CD4-positive, alpha-beta T cell treated with Interleukin-2 at 100 ng/mL for 4 hours (primary cell): ENCODE measurements around the gene TCERG1L.
"Not testable (repeated sequence)": the region's sequence is repeated elsewhere in the genome, so short reads cannot be mapped to it uniquely, and the experiment has no call there.

Experiments used
- DNase-seq: peaks from one replicate; pipeline ENCODE4 v3.0.0-alpha.2; 2020; ENCODE audit warnings: low spot score

Gene TCERG1L

DNA sequence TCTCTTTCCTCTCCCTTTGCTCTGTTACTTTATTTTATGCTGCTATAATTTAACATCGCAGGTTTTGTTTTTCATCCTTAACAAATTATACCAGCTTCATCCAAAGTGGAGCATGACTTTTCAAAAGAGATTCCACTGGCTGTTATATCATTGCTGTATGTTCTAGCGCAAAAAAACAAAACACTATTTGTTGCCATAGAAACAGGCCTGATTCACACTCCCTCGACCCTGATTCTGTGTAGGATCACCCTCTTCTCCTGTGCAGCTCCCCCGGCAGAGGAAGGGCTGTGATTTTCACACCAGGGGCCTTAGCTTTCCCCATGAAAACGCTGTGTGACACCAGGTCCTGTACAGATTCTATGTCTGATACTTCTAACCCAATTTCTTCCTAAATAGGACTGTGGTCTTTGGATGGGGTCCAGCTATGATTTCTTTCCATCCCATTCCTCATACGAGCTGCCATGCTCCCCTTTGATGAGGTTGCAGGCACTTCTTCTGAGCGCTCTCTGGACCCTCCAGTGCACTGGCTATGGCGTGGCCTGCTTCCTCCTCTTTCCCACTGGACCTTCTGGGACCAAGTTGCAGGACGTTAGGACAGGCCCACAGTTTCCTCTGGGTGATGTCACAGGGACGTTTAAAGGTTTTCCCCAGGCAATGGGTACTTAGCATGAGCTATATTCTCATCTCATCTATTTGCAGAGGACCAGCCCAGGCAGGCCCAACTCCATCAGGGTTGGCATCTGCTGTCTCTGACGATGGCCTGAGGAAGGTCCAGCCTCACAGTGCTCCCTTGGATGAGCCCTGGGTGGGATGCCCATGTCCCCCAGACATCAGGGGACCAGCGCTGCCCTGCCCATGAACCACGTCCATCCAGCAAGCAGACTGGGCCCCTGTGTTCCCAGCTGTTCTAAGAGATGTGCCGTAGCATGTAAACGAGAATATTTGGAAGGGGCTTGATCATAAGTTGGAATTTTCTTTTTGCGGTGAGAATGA lies 210.8 kb downstream of the TCERG1L start:
- not testable (repeated sequence) for DNase-seq

DNA sequence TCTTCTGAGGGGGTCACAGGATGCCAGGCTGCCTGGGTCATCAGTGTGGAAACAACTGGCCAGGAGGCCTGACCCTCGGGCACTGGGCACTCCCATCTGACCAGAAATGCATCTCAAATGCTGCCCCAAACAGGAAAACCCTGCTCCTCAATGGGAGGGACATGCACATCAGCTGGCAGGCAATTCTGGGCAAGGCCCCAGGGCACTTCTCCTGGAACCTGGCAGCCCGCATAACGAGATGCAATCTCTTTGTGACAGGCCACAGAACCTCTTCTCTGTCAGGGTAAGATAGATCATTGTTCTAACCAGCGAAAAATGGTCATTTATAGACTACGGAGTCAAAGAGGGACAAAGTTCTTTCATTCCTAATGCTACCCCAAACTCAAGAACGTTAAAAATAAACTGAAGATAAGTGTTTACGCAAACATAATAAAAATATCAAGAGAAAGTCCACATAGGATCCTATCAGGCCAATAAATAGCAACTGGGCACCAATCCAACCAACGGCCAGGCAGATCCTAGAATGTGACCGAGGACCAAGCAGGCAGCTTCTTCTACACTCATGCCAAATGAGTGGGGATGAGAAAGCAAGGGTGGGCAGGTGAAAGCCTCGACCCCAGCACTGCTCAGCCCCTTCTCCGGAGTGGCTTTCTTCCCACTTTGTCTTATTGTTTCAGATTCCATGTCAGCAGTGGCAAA lies 212.3 kb downstream of the TCERG1L start:
- DNase-seq = no peak

DNA sequence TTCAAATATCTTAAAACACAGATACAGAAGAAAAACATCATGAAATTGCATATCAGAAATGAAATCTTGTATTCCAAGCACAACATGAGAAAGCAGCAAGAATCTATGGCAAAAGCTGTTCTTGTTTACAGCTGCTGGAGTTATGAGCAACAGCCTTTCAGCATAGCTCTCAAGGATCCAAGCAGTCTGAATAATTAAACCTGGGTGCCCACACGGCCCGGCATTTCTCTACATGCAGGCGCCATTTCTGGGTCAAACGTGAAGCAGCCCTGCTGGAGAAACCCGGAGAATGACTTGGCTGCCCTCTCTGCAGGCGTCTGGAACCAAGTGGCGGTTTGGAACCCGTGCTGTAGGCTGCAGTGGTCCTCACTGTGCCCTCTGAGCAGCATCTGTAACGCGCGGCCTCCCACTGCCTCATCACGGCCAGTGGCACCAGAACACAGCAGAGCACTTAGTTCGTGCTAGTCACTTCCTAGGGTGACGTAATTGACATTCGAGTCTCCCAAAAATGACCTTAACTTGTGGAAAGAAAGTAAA lies 213.0 kb downstream of the TCERG1L start:
- no peak for DNase-seq

DNA sequence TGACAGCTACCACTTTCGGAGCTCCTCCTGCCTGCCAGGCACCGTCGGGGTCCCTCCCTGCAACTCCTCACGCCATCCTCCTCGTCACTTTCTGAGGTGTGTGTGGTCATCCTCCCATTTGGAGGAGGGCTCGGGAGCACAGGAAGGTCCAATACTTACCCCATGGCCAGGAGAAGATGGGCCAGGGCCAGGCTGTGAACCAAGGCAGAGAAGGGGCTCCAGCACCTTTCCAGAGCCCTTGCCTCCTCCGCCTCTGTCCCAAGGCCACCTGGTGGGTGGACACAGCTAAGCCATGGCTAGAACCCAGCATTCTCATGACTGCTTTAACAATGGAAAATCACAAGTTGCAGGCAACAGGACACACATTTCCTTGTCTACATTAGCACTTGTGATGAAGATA lies 215.5 kb downstream of the TCERG1L start:
- DNase-seq = no peak

DNA sequence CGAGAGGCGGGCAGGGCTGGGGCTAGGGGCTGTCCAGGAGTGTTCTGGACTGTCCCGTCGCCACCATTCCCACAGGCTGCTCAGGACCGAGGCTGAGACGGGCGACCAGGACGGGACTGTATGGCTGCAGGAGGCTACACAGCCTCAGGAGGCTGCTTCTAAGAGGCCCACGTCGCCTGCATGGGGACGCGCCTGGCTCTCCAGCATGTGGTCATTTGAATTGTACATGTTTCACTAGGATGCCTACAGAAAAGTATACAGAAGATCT lies 216.3 kb downstream of the TCERG1L start:
- DNase-seq = no peak

DNA sequence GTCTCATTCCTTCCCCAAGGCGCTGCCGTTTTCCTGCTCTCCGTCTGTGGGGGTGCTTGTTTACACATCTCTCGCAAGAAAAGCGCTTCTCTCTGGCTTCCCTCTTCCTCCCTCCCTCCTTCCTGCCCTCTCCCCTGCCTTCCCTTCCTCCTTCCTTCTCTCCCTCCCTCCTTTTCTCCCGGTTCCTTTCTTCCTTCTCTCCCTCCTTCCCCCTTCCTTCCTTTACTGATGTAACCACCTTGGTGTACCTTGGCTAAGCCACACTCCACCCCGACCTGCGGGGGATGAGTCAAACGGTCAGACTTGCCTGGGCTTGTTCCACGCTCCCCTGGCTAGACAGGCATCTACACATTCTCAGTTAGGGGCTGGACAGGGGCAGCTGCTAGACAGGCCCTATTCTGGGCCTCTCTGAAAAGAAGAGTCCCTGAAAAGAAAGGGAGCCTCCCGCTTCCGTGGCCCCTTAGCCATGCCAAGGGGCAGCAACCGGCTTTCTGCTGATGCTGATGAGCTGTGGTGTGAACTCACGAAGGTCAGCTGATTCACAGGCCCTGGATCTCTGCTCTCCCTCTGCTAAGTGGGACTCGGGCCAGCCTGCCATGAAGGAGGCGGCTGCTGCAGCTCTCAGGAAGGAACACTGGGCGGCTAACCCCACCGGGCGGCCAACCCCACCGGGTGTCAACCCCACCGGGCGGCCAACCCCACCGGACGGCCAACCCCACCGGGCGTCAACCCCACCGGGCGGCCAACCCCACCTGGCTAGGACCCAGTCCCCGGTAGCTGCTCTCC lies 216.8 kb downstream of the TCERG1L start:
- no peak for DNase-seq

DNA sequence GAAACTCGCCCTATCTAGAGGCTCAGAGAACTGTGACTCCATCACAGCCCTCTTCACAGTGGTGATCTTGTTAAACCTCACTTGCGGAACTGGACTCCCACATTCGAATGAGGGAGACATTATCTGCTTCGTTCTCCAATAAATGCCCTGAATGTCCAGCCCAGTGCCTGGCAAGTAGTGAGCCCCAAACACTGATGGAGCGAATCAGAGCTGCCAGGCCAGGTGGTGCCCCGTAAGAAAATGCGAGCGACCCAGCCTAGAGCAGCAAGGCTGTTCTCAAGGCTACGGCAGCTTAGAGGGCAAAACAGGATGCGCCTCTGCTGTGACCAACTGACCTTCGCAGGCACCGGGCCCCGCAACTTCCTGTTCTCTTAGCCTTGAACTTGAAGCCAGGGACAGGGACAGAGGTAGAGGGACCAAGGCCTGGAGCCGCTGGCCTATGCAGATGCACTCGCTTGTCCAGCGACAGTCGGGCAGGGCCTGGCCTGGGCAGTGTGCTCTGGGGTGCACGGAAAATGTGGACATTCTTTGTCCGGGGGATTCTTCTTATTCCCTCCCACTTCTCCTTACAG lies 217.6 kb downstream of the TCERG1L start:
- no peak for DNase-seq

DNA sequence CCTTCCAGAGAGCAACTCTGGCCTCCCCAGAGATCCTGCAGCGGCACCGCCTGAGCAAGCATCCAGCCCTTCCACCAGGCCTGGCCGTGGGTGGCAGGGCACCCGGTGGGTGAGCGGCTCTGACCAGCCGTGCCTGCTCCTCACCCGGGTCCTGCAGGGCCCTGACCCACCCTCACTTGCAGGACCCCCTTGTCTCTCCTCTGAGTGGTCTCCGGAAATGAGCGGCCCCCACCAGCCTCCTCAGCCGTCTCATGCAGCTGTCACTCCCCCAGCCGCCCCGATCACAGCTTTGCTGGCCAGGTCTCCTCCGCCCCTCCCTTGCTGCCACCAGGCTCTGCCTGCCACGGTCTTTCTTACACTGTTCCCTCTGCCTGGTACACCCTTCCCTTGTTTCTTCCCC lies 218.2 kb downstream of the TCERG1L start:
- DNase-seq = no peak

DNA sequence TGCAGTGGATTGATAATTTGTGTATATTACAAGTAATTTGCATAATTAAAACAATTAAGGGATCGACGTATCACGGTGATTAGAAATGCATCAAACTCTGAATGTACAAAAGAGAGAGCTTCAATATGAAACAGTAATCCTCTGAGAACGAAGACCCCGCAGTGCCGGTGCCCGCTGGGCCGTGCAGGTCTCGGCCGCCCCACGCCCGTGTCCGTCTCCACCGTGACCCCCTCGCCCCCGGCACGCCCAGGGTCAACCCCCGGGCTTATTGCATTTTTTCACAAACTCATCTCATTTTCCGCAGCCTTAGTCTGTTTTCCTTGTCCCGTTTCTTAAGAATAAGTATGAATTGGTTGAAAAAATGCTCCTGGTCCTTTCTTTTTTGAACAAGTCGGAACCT lies 218.6 kb downstream of the TCERG1L start:
- no peak for DNase-seq

DNA sequence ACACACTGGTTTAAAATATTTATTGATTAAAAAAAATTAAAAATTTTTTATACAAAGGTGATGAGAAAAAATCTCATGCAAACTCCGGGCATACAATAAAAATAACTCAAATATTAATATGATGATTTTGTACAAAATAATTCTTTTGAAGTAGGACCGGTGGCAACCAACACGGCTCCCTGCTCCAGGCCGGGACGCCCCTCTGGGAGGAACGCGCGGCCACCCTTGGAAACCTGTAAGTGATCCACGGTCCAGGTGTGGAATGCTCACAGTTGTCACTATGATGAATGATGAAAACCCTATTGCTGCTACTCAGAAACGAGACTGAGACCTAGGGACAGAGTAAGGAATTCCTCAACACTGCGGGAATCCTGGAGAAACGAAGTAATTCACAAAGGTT lies 219.1 kb downstream of the TCERG1L start:
- no peak for DNase-seq

DNA sequence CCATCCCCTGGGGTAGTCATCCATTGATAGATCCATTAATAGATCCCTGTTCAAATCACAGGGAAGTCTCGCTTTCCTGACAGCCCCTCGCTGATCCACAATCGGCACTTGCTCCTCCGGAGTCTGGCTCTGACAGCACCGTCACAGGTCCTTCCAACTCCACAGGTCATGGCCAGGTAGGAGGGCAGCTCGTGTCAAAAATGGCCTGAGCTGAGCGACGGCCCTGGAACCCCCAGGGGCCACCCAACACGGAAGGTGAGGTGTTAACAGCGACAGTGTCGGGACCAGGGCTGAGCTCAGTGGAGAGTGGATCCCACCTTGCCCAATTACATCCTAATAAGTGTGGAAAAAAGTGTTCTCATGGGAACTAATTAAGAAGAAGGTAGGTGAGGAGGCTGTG lies 219.8 kb downstream of the TCERG1L start:
- DNase-seq = no peak

DNA sequence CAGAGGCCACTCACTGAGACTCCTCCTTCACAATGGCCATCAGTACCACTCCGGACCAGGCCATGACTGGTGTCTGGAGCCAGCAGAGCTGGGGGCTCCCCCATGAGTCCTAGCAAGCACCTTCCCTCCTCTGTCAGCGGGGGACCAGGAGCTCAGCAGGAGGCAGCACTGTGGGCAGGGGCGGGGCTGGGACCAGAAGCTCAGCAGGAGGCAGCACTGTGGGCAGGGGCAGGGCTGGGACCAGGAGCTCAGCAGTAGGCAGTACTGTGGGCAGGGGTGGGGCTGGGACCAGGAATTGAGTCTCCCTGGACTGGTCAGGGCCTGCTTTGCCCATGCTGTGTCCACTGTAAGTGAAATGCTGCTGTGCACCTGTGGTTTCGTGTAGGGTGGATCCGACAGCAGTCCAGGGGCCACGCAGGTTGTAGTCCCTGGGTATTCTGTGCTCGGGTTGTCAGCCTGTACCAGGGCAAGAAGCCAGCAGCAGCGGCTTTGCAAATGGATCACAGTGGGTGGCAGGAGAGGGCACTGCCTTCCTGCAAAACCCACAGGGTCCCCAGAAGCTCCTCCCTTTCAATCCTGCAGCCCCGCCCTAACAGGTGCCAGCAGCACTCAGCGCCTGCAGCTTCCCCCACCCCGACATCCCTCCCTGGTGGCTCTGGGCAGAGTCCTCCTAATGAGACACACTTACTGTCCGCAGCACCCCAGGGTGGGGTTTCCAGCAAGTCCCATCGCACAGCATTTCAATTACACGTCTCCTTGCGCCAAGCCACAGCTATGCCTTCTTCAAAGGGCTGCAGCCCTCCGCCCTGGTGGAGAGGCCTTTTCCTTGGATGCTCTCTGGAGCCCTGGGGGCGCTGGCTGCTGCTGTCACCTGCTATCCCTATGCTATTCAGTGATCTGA lies 220.5 kb downstream of the TCERG1L start:
- DNase-seq = no peak

DNA sequence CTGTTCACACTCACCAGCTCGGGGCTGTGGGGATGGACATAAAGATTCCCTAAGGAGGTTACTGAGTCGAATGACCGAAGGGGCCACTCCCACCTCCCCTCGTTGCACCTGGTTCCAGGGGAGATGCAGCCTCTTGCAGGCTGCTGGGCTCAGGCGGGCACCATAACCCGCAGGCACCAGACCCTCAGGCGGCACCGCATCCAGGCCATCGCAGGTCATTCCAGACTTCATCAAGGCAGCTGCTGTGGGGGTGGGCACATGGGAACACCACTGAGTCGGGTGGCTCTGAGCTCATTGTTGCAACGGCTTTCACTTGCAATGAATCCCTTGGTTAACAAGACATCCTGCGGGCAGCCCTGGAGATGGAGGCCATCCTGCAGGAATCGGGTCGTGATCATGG lies 221.7 kb downstream of the TCERG1L start:
- DNase-seq = no peak

DNA sequence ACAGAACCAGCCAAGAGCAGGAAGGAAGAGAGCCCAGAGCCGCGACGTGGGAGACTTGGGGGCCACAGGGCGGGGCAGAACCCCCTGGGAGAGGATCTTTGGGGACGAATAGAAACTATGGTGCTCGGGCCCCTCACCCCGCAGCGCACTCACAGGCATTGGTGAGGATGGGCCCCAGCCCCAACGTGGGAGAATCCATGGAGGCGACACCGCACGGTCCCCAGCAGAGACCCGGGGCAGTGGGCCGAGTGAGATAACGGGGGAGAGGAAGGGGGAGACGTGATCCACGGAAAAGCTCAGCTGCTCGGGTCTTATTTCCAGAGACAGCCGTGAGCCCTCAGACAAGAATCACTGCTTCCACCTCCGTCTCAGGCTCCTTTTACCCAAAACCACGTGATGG lies 222.4 kb downstream of the TCERG1L start:
- DNase-seq = no peak

DNA sequence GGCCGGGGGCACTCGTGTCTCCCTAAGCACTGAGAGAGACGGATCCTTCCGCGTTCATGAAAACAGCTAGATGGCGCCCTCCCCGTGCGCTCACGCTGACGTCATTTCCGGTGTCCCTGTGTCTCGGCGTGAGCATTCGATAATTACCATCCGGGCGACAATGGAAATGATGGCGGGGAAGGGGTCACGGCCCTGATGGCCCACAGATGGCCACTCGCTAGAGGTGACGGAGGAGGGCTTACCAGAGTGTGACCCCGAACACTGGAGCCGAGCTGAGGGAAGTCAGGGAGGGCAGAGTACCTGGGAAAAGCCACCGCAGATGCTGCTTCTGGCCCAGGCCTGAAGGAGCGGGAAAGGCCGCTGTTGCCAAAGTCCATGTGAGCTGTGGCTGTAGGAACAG lies 222.9 kb downstream of the TCERG1L start:
- no peak for DNase-seq

DNA sequence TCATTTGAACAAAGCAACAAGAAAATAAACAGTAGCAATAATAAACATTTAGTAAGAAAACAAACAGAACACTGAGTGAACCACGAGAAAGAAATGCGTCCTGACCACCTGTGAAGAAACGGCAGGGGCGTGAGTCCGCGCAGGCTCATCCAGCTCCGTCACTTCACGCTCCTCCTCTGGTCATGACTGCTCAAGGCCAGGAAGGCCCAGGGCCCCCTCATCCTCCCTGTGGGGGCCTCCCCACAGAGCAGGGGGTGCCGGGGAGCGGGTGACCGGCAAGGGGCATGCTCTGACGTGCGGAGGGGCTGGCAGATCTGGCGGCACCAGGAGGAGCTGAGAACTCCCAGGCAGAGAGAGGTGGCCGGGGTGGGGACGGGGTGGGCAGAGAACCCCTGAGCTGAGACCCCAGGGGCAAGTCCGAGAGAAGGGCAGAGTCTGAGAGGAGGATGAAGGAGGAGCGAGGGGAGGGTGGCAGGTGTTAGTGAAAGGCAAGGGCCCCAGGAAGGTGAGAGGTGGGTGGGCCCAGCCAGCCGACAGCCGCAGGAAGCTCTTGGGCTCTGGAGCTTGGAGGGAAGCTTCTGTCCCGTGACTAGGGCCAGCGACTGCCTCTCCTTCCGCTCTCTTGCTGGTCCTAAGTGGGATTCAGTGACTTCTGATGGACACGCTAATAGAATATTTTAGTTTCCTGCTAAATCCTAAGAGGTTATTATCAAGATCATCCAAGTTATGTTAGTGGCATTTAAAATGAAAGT lies 223.9 kb downstream of the TCERG1L start:
- no peak for DNase-seq

DNA sequence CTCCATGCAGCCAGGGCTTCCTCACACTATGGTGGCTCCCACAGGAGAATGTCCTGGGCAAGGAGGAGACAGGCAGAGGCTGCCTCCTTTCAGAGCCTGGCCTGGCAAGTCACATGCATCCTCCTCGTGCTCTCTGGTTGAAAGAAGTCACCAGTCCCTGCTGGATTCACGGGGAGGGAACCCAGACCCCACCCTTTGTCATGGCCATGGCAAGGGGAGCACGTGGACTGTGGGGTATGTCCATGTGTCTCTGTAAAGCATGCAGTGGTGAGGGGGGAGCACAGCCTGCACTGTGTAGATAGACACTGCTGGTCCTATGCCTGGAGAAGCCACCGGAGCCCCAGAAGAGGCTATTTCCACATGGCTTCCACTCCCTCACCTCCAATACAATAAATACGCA lies 225.0 kb downstream of the TCERG1L start:
- no peak for DNase-seq

DNA sequence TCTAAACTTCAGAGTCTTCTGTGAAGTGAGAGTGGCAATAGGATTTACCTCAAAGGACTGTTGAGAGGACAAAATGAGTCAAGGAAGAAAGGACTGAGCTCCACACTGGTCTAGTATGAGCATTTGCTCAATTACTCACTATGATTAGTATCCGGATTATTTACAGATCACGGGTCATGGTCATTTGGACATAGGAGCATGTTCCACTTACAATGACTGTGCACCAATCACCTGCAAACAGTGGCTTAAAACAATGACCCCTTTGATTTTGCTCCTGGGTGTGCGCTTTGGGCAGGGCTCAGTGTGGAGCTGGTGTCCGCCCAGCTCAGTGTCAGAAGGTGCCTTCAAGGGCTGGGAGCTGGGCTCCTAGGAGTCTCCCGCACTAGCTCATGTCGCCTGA lies 225.4 kb downstream of the TCERG1L start:
- no peak for DNase-seq

DNA sequence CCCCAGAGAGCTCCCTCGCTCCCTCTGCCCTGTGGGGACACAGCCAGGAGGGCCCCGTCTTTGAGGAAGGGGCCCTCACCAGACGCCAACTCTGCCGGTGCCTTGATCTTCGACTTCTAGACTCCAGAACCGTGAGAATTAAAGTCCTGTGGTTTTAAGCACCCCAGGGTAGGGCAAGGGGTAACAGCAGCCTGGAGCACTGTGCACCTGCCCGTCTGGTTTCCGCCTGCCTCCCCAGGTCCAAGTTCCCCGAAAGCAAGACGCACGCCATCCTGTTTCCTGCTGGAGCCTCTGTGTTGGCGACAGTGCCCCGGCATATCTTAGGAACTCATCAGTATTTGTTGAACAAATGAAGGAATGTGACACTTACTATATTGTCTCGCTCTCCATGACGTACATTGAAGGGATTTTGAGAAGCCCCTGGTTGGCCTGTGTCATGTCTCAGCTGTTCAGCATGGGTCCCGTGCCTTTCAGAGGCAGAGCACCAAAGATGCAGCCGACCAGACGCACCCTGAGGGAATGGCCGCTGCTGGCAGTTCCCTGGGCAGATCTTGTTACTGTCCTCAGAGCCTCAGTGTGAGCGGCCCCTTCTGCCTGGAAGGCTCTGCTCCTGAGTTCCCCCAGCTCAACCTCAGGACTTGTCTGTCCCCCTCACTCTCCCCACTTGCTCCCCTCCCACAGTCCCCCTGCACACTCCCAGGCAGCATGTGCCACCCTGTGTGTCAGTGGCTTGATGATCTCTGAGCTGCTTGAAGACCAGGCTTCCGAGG lies 226.2 kb downstream of the TCERG1L start:
- DNase-seq = no peak

DNA sequence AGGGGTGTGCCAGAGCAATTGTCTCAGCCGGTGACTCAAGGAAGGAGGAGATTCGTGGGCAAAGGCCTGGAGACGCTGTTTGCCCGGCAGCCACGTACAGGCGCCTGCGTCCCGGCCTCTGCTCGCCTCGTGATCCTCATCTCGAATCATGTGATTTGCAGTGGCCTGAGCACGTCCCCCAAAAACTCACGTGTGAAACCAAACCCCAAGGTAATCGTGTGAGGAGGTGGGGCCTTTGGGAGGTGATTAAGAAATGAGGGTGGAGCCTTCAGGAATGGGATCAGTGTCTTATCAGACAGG lies 226.8 kb downstream of the TCERG1L start:
- no peak for DNase-seq
